AG09309 (cell line): ENCODE data around the gene DYNC2H1.

ENCODE experiments used
- DNase-seq: peaks from one replicate; pipeline ENCODE4 v3.0.0-alpha.2; 2010; ENCODE audit warnings: low read depth
- H3K4me3 ChIP-seq: 2 replicates; pipeline ENCODE4 v1.5.1; 2011; ENCODE audit warnings: mild to moderate bottlenecking, low read depth, low read length, moderate library complexity; ENCODE audit not compliant: control insufficient read depth
- TF ChIP-seq, protein P1 (sequence below): IDR thresholded peaks from 2 replicates; pipeline ENCODE4 v1.5.1; 2011; ENCODE audit warnings: mild to moderate bottlenecking, low read depth, low read length, inconsistent platforms; ENCODE audit not compliant: insufficient read depth, control insufficient read depth; ENCODE audit errors: missing control alignments

DYNC2H1 gene

DNA sequence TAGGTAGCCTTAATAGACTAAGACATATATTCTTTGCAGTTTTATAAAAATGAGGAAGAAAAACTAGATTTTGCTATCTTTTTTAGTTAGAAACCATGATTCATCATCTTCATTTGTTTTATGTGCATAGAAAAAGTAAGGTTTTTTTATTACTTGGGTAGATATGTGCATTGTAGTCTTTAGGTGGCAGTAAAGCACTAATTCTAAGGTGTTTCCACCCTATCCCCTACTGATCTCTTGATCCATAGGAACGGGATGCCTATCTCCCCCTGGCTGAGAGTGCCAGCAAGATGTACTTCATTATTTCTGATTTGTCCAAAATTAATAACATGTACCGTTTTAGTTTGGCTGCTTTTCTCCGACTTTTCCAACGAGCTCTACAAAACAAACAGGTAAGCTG lies 148.1 kb downstream of the DYNC2H1 start:
- no peak overlapping the region for H3K4me3 ChIP-seq
- TF ChIP-seq, protein P1, sequence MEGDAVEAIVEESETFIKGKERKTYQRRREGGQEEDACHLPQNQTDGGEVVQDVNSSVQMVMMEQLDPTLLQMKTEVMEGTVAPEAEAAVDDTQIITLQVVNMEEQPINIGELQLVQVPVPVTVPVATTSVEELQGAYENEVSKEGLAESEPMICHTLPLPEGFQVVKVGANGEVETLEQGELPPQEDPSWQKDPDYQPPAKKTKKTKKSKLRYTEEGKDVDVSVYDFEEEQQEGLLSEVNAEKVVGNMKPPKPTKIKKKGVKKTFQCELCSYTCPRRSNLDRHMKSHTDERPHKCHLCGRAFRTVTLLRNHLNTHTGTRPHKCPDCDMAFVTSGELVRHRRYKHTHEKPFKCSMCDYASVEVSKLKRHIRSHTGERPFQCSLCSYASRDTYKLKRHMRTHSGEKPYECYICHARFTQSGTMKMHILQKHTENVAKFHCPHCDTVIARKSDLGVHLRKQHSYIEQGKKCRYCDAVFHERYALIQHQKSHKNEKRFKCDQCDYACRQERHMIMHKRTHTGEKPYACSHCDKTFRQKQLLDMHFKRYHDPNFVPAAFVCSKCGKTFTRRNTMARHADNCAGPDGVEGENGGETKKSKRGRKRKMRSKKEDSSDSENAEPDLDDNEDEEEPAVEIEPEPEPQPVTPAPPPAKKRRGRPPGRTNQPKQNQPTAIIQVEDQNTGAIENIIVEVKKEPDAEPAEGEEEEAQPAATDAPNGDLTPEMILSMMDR = peak; percentile 31
- DNase-seq = no peak

DNA sequence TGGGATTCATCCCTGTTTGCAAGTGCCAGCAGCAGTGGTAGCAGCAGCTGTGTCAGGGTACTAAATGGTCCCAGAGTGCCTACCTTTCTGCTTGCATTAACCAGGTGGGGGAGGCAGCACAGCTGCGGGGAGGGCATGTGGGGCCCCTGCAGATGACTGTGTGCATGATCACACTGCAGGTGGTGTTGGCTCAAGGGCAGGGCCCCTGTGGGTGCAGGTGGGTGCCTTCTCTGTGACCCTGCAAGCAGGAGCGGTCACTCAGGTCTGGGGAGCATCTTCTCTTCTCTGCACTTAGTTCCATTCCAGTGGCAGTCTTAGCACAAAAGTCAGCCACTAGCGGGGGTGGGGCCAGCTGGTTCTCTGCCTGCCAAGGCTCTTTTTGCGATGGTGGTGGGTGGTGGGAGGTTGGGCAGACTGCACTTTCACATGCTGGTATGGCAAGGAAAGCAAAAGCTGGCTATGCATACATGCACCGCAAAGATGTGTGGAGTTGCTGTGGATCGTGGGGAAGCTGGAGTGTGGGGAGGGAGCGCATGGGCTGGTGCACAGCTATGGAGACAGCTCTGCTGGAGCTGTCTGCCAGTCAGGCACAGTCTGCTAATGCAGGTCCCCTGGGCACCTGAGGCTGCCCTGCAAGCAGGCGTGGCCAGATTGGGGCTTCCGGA lies 157.1 kb downstream of the DYNC2H1 start:
- DNase-seq = no peak
- TF ChIP-seq, protein P1 = no peak
- H3K4me3 ChIP-seq = no peak overlapping the region

DNA sequence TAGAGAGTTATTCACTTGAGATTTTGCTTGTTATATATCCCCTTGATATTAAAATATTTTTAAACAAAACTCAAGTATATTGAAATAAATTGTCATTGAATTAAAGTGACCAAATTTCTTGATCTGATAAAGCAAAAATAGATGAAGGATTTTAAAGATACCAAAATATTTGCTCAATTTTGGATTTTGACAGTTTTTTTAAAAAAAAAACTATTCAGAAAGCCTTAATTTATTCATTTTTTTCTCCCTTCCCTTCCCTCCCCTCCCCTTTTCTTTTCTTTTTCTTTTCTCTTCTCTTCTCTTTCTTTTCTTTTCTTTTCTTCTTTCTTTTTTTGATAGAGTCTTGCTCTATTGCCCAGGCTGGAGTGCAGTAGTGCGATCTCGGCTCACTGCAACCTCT lies 163.7 kb downstream of the DYNC2H1 start:
- TF ChIP-seq, protein P1 = no peak
- H3K4me3 ChIP-seq = no peak overlapping the region
- DNase-seq = no peak

DNA sequence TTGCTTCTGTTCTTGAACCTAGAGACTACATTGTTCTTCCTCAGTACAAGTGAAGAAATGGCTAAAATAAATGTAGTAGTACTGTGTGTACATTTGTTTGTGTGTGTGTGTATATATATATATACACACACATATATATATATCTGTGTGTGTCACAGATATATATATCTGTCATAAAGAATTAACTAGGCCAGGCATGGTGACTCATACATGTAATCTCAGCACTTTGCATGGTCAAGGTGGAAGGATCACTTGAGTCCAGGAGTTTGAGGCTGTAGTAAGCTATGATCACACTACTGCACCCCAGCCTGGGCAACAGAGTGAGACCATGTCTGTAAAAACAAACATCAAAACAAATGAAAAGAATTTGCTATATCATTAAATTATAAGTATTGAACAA lies 164.8 kb downstream of the DYNC2H1 start:
- H3K4me3 ChIP-seq = no peak overlapping the region
- TF ChIP-seq, protein P1 = no peak
- DNase-seq = no peak

DNA sequence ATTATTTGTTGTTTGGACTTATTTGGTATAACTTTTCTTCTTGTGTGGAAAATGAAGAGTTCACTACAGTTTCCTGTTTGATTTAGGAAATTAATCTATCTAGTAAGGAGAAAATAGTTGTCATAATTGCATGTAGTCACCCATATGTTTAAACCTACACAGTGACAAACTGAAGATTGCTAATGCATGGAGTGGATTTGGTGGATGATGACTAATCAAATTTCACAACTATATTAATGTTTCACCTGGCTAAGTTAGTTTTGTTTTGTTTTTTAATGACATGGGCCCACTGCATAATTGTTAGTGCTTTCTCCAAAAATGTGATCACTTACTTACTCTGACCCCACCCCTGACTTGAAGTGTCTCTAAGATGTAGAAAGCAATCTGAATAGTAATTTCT lies 170.6 kb downstream of the DYNC2H1 start:
- TF ChIP-seq, protein P1 = no peak
- H3K4me3 ChIP-seq = no peak overlapping the region
- DNase-seq = no peak

DNA sequence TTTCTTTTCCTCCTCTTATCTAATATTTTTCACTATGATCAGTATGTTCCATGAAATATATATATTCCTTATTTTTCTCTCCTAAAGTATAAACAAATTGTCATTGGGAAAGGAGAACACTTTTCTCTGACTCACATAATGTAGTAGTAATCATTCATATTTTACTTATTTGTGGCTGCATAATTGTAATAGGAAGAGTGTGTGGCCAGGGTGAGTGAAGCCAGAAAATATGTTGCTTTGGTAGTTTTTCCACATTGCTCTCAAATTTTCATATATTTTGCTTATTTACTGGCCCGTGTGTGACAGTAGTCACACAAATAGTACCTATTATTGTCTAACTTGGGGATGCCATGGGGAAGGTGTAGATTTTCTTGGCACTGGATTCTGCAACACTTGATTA lies 172.1 kb downstream of the DYNC2H1 start:
- TF ChIP-seq, protein P1 = no peak
- no peak overlapping the region for H3K4me3 ChIP-seq
- no peak for DNase-seq
